ENCODE results near the gene IFNA14. TPM values are rescaled to one million over a fixed set of nuclear protein-coding genes. Genes with fewer than 3 reads are reported as not detected.

Gene IFNA14
- total RNA-seq, result not detected in 2 replicates

DNA sequence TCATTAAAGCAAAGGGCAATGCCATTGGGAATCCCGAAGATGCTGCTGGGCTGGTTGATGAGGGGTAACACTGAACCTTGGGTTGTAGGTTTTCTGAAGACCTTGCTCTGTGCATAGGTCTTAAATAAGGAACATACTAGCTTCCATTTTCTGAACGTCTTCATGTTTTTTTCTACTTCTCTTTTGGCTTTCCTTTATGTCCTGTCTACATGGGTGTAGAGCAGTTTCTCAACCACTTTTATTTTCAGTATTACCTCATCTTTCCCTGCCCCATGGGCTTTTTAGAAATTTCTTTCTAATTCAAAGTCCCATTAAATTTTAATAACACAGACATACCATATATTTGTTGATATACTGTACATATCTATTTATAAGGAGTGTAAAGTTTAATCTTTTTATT is at the start of gene IFNA14:
IFNA14 (minus strand) TSS at position 95 of the 400 bp plus-strand sequence; CDS start at position 25, 70 bp downstream.

GRCh38 chr9:21228122-21228521 is 11.7 kb downstream of the IFNA14 start, which contains the start of gene IFNA17:
Gene IFNA17 (minus strand): TSS chr9:21228222. CDS start chr9:21228173, 49 bp downstream.

GRCh38 chr9:21217211-21217610 is 22.6 kb downstream of the IFNA14 start, which contains the start of gene IFNA16:
Gene IFNA16 (minus strand): TSS chr9:21217311. CDS start chr9:21217305, 6 bp downstream.

DNA sequence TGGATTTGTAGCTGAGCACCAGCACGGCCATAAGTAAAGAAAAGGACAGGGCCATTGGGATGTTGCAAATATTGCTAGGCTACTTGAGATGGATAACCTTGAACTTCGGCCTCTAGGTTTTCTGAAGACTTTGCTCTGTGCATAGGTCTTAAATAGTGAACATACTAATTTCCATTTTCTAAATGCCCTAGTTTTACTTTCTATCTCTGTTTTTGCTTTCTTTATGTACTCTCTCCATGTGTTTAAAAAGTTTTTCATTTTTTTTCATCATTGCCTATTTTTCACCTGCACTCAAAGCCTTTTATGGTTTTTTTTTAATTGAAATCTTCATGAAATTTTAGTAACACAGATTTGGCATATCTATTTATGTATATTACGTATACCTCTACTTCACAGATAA is 32.8 kb downstream of the IFNA14 start, which contains the start of gene IFNA10:
IFNA10 (minus strand) TSS at position 101 of the 400 bp plus-strand sequence; CDS start at position 55, 46 bp downstream.

DNA sequence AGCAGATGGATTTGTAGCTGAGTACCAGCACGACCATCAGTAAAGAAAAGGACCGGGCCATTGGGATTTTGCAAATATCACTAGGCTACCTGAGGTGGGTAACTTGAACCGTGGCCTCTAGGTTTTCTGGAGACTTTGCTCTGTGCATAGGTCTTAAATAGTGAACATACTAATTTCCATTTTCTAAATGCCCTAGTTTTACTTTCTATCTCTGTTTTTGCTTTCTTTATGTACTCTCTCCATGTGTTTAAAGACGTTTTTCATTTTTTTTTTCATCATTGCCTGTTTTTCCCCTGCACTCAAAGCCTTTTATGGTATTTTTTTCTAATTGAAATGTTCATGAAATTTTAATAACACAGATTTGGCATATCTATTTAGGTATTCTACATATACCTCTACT is 37.7 kb downstream of the IFNA14 start, which contains the start of gene IFNA7:
IFNA7 (minus strand) TSS at position 101 of the 400 bp plus-strand sequence; CDS start at position 61, 40 bp downstream.

Other genes starting within 250 kb of the IFNA14 start
- 6.1 and 6.3 TPM in 2 replicates for gene HACD4, start 208.4 kb downstream of the IFNA14 start, total RNA-seq
- 0.13 TPM in 1 of 2 replicates, not detected in the other for gene IFNB1, start 162.1 kb downstream of the IFNA14 start, total RNA-seq
- not detected in 2 replicates for gene IFNW1, start 98.2 kb downstream of the IFNA14 start, total RNA-seq
- gene IFNA21, start 73.3 kb downstream of the IFNA14 start, total RNA-seq, result not detected in 2 replicates
- gene IFNA4, start 52.4 kb downstream of the IFNA14 start, total RNA-seq, result not detected in 2 replicates
- gene IFNA7, start 37.8 kb downstream of the IFNA14 start, total RNA-seq, result not detected in 2 replicates
- gene IFNA10, start 32.9 kb downstream of the IFNA14 start, total RNA-seq, result not detected in 2 replicates
- not detected in 2 replicates for gene IFNA16, start 22.7 kb downstream of the IFNA14 start, total RNA-seq
- not detected in 2 replicates for gene IFNA17, start 11.8 kb downstream of the IFNA14 start, total RNA-seq
- not detected in 2 replicates for gene IFNA5, start 65.3 kb upstream of the IFNA14 start, total RNA-seq
- 25.3 and 26.6 TPM in 2 replicates for gene KLHL9, start 95.4 kb upstream of the IFNA14 start, total RNA-seq
- not detected in 2 replicates for gene IFNA6, start 110.9 kb upstream of the IFNA14 start, total RNA-seq
- gene IFNA13, start 128.1 kb upstream of the IFNA14 start, total RNA-seq, result not detected in 2 replicates
- gene IFNA2, start 145.4 kb upstream of the IFNA14 start, total RNA-seq, result not detected in 2 replicates
- not detected in 2 replicates for gene IFNA8, start 169.1 kb upstream of the IFNA14 start, total RNA-seq
- not detected in 2 replicates for gene IFNA1, start 200.4 kb upstream of the IFNA14 start, total RNA-seq
- gene IFNE, start 242.3 kb upstream of the IFNA14 start, total RNA-seq, result not detected in 2 replicates

Measured in mammary microvascular endothelial cell (primary cell).